Suppressor macrophage treated with lipopolysaccharide for 1 hour (primary cell): ENCODE data around the gene TAOK1.

Experiments used
- DNase-seq, 3 donors: peaks; one replicate each; pipeline ENCODE4 v3.0.0-alpha.2; 2020 to 2022

TAOK1 gene

GRCh38 chr17:29586676-29587469, 196.7 kb downstream of the TAOK1 start:
- DNase-seq = peak in 2 of 3 donors; percentile 24 to 32

DNA sequence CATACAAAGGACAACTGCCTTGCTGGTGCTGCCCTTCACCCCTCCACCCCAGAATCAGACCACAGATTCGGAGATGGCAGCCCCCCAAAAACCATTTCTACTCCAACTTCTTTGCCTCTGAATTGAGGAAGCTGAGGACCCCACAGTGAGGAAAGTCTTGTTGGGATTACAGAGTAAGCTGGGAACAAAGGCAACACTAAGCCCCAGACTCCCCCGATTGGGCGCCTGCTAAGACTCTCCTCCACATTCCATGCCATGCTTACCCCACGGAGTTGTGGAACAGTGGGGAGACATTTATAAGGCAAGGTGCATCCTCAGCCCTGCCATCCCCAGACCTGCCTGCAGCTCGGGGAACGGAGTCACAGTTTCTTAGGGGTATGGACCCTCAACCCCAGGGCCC, 197.4 kb downstream of the TAOK1 start:
- no peak for DNase-seq

DNA sequence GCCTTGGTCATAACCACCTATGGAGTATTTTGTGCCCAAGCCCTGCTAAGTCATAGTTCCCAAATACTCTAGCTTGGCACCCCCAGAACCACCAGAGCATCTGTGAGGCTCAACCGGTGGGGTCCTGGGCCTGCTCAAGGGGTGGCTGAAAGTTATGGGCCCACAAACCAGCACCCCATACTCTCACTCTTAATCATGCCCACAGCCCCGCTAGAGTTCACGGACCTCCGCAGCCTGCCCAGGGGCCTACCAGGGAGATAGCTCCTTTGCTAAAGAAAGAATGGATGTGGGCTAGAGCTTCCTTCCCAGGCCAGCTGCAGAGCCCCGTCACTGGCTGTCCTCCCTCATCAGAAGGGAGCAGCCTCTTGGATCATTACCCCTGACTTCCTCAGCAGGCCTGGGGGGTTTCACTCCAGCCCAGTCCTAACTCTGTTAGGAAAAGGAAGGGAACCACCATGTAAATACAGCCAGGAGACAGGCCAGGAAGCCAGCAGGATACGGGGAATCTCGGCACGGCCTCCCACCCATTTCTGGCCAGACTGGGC, 197.9 kb downstream of the TAOK1 start:
- peak; percentile 26 to 51 (median 50) for DNase-seq

GRCh38 chr17:29588562-29589411, 198.6 kb downstream of the TAOK1 start:
- peak; percentile 31 to 62 (median 31) for DNase-seq

DNA sequence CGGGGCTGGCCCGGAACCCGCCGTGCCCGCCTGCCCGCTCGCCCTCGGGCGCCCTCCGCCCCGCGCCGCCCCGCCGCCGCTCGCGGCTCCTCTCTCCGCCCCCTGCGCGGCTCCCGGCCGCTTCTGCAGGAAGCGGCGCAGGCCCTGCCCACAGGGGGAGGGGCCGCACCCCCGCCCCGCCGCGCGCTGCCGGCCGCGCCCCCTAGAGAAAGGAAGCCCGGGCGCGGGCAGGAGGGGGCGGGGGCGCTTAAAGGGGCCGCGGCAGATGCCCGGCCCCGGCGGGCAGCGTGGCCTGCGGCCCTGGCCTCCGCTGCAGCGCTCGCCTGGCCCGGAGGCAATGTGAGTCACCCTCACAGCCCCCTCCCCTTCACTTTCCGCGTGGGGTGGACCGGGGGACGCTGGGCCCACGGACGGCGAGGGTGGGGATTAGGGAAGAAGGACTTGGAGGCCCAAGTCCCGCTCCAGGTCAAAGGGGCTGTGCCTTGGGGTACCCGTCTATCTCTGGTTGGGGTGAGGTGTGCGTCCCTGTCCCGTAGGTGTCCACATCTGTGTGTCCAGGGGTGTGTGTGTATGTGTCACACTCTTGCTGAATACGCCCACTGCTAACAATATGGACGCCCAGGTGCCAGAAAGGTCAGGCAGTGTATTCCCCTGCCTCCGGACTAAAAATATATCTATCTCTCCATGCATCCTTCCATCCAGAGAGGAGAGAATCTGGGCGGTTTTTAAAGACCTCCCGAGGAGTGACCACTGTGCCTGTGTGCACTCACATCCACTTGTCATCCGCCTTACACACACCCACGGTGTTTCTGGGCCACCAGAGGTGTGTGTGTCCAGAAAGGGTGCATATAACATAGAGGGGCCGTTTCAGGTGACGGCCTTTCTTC, 199.6 kb downstream of the TAOK1 start, which contains the start of gene GIT1:
GIT1 (minus strand) TSS at position 125 of the 887 bp plus-strand sequence. CDS start 270 bp downstream, outside the sequence.
- DNase-seq = peak; percentile 91 to 98 (median 95)

GRCh38 chr17:29590411-29591145, 200.4 kb downstream of the TAOK1 start:
- peak; percentile 55 to 61 (median 56) for DNase-seq

GRCh38 chr17:29591146-29591736, 201.1 kb downstream of the TAOK1 start:
- DNase-seq = peak; percentile 41 to 57 (median 44)

GRCh38 chr17:29591737-29592608, 201.8 kb downstream of the TAOK1 start:
- peak; percentile 72 to 89 (median 80) for DNase-seq

DNA sequence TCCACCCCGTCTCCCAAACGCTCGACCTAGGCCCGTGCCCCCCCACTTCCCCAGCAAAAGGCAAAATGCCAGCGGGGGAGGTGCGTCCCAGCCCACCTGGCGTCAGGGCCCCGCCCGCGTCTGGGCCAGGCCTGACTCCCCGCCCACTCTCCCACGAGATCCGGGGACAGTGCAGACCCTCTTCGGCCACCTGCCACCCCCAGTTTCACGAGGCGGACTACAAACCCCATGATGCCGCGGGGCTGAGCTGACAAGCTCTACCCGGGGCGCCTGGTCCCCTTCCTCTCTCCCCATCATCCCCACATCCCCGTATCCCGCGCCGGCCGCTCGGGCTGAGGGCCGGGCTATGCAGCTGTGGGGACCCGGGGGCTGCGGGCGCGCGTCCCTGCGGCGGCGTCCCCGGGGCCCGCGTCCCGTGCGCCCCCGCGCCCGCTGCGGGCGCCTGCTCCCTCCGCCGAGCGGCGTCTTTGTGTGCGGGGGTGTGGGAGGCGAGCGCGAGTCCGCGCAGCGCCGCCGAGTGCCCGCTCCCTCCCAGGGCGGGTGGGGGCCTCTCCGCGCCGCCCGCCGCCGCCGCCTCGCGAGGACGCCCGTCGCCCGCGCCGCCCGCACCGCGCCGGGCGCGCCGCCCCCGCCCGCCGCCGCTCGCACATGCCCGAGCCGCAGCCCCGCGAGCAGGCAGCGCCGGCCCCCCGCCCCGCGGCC, 202.8 kb downstream of the TAOK1 start, which contains the start of gene ANKRD13B:
ANKRD13B (plus strand) TSS at position 283 of the 702 bp plus-strand sequence. CDS start 490 bp downstream, outside the sequence.
- peak; percentile 27 to 52 (median 34) for DNase-seq

DNA sequence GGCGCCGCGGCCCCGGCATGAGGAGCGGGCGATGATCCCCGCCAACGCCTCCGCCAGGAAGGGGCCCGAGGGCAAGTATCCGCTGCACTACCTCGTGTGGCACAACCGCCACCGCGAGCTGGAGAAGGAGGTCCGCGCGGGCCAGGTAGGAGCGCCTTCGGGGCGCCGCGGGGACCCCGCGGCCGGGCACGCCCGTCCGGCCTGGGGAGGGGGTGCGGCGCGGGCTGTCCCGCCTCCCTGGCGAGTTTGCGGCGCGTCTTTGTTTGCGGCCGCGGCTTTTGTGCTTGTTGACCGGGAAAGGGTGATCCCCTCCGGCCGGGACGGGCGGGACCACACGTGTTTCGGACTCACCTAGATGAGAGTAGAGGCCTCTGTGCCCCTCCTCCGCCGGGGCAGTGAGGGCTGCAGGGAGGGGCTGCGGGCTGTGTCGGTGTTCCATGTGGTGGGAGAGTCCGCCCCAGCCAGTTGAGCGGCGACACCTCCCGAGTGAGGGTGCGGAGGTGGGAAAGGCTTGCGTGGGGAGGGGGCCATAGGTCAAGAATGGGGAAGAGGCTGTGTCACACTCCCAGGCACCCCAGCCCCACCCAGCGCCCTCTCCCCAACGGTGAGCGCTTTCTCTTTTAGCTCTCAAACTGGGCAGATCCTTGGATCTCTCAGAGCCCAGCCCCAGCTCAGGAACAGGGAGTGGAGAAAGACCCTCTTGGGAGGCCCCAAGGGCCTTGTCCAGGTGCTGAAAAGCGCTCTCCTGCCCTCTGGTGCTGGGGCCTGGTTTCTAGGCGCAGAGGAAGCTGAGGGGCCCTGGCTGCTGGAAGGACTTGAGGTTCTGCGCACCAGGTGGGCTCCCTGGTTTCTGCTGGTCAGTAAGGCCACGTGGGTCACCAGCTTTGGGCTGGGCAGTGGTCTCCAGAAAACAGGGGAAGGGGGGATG, 203.7 kb downstream of the TAOK1 start:
- DNase-seq = peak in 1 of 3 donors; percentile 41

GRCh38 chr17:29594519-29595090, 204.4 kb downstream of the TAOK1 start:
- DNase-seq = peak in 2 of 3 donors; percentile 23 to 34

DNA sequence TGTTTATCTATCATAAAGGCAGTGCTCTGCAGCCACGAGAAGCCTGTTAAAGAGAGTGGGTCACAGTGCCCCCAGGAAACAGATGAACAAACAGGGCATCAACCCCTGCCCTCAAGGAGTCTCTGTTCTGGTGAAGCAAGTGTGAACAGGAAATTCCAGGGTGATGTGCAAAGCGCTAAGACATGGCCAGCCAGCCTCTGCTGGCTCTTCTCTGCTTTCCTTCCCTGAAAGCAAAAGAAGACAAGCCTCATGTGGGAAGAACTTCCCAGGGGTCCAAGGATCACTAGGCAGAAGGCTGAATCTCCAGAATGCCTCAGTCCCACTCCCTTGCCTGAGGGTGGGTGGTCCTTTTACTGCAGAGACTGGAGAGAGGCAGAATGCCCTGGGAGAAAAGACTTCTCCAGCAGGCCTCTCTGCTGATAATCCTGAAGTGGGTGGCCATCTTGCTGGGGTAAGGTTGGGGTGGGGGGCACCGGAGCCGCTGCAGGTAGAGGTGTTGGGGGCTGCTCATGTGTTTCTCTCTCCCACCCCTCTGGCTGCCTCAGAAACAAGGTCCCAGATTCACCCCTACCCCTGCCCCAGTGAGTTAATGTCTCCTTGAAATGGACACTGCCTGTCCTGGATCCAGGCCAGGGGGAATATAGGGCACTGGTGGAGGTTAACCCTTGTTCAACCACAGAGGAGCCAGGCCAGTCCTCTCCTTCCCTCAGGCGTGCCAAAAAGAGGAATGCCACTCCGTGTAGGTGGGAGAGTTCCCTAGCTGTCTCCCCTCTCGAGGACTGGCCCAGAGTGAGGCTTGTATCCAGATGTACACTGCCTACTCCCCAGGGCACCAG, 205.2 kb downstream of the TAOK1 start:
- DNase-seq = no peak

GRCh38 chr17:29595943-29596774, 206.0 kb downstream of the TAOK1 start:
- DNase-seq = no peak

GRCh38 chr17:29596811-29597210, 206.6 kb downstream of the TAOK1 start:
- DNase-seq = no peak

DNA sequence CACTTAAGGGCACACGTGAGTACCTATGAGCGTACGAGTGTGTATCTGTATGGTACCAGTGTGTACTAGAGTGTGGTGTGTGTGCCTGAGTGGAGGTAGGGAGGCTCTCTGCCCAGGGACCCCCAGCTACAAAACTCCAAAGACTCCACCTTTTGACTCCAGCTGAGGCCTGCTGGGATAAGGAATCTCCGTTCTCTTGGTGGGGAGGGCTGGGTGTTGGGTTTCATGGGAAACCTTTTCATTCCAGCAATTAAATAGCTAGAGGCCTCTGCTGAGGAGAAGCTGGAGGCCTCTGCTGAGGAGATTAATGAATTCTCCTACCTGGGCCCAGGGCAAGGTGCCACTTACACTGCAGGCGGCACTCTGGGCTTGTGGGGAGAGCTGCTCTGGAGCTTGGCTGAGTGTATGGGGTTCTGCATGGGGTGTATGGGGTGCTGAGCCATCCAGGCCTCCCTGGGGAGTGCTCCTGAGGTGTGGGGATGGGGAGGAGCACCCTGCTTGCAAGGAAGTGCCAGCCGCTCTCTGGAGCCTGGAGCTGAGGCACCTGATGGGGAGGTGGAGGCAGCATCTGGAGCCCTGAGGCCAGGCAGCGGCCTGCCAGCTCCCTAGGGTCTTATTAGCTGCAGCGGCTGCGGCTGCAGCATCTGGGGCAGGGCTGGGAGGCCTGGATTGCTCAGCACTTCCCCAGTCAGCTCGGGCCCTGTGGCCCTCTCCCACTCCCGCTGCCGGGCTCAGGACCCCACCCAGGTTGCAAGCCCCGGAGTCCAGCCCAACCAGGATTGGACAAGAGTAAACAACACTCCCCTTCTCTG, 207.4 kb downstream of the TAOK1 start:
- DNase-seq = no peak
